WERI-Rb-1 (cell line): ENCODE results near the gene GPR45.

ENCODE experiments used
- DNase-seq: peaks from one replicate; pipeline ENCODE4 v3.0.0-alpha.2; 2020
- H3K27ac ChIP-seq: fragments of 250-450 bp; sonication (Bioruptor Pico); 2 replicates; pipeline ENCODE4 v1.5.1; 2020; ENCODE audit warnings: mild to moderate bottlenecking, moderate library complexity
- H3K27me3 ChIP-seq: fragments of 250-450 bp; sonication (Bioruptor Pico); 2 replicates; pipeline ENCODE4 v1.5.1; 2021; ENCODE audit warnings: mild to moderate bottlenecking, low read depth, moderate library complexity; ENCODE audit not compliant: insufficient read depth, severe bottlenecking
- H3K36me3 ChIP-seq: fragments of 250-450 bp; sonication (Bioruptor Pico); 2 replicates; pipeline ENCODE4 v1.5.1; 2020; ENCODE audit warnings: mild to moderate bottlenecking, moderate library complexity
- H3K4me3 ChIP-seq: 2 replicates; pipeline ENCODE4 v1.5.1; 2011; ENCODE audit warnings: low read depth, mild to moderate bottlenecking, control low read depth, low read length
- H3K9me3 ChIP-seq: fragments of 250-450 bp; sonication (Bioruptor Pico); 2 replicates; pipeline ENCODE4 v1.5.1; 2021; ENCODE audit warnings: mild to moderate bottlenecking, moderate library complexity; ENCODE audit not compliant: severe bottlenecking
- CTCF ChIP-seq: IDR thresholded peaks from 2 replicates; pipeline ENCODE4 v1.5.1; 2011; ENCODE audit warnings: low read depth, mild to moderate bottlenecking, control low read depth, inconsistent platforms, low read length

GPR45 gene

GRCh38 chr2:105238664-105239240 is 2.8 kb upstream of the GPR45 start:
- no peak overlapping the region for H3K27ac ChIP-seq
- H3K36me3 ChIP-seq: no peaks in the 10 kb centered on the region
- H3K9me3 ChIP-seq: no peaks in the 10 kb centered on the region
- no peak overlapping the region for H3K4me3 ChIP-seq
- no peak for TF ChIP-seq CTCF
- no peaks in the 10 kb centered on the region for H3K27me3 ChIP-seq
- no peak for DNase-seq

GRCh38 chr2:105239924-105240323 is 1.6 kb upstream of the GPR45 start:
- Histone ChIP-seq H3K36me3 (no peaks in the 10 kb centered on the region), H3K9me3 (no peaks in the 10 kb centered on the region), H3K4me3 (no peak overlapping the region), H3K27ac (no peak overlapping the region), H3K27me3 (no peaks in the 10 kb centered on the region)
- DNase-seq: no peak
- TF ChIP-seq CTCF: no peak

GRCh38 chr2:105242286-105242993 is 897 bp downstream of the GPR45 start:
- Histone ChIP-seq H3K4me3 (no peak overlapping the region), H3K9me3 (no peaks in the 10 kb centered on the region), H3K36me3 (no peaks in the 10 kb centered on the region), H3K27ac (no peak overlapping the region), H3K27me3 (no peaks in the 10 kb centered on the region)
- DNase-seq: no peak
- no peak for TF ChIP-seq CTCF

- H3K4me3 ChIP-seq: no peak overlapping the region
- peak; percentile 64 for TF ChIP-seq CTCF
- H3K9me3 ChIP-seq: no peaks in the 10 kb centered on the region
- H3K36me3 ChIP-seq: no peaks in the 10 kb centered on the region
- H3K27me3 ChIP-seq: no peaks in the 10 kb centered on the region
- no peak overlapping the region for H3K27ac ChIP-seq
- DNase-seq: peak; percentile 31
These were observed 2.4 kb downstream of the GPR45 start for GRCh38 chr2:105243961-105244360.

- no peak for DNase-seq
- Histone ChIP-seq H3K4me3 (no peak overlapping the region), H3K36me3 (no peaks in the 10 kb centered on the region), H3K9me3 (peaks cover 2% of the 10 kb centered on the region), H3K27me3 (no peaks in the 10 kb centered on the region), H3K27ac (no peak overlapping the region)
- no peak for TF ChIP-seq CTCF
These were observed 2.9 kb downstream of the GPR45 start for GRCh38 chr2:105244451-105244850.
